GOT3 (cell line): Measurements from ENCODE around the gene ISOC2.
A peak's percentile ranks its signal among the peaks of the same experiment; 100 is the strongest.
"Not testable (repeated sequence)": the region's sequence is repeated elsewhere in the genome, so short reads cannot be mapped to it uniquely, and the experiment has no call there.

ENCODE experiments used
- DNase-seq: peaks from one replicate; lab custom pipeline; 2025; ENCODE audit warnings: mixed read lengths; lab: John Stamatoyannopoulos, UW

The ISOC2 gene

GRCh38 chr19:55457683-55458457 lies 3.6 kb downstream of the ISOC2 start:
- no peak for DNase-seq

- DNase-seq = no peak
Observed at GRCh38 chr19:55456347-55456746, 5.1 kb downstream of the ISOC2 start.

GRCh38 chr19:55455576-55456235 lies 5.7 kb downstream of the ISOC2 start:
- no peak for DNase-seq

GRCh38 chr19:55454787-55455243 lies 6.6 kb downstream of the ISOC2 start:
- no peak for DNase-seq

- no peak for DNase-seq
Observed at GRCh38 chr19:55453511-55454260, 7.8 kb downstream of the ISOC2 start.

- DNase-seq = no peak
Observed at GRCh38 chr19:55452749-55453346, 8.6 kb downstream of the ISOC2 start.

- no peak for DNase-seq
Observed at GRCh38 chr19:55451965-55452748, 9.3 kb downstream of the ISOC2 start.

GRCh38 chr19:55451163-55451964 lies 10.1 kb downstream of the ISOC2 start:
- no peak for DNase-seq

GRCh38 chr19:55449469-55449868 lies 12.0 kb downstream of the ISOC2 start:
- DNase-seq = no peak

GRCh38 chr19:55448175-55448490 lies 13.3 kb downstream of the ISOC2 start:
- not testable (repeated sequence) for DNase-seq

GRCh38 chr19:55447421-55448174 lies 13.8 kb downstream of the ISOC2 start:
- peak; percentile 20 for DNase-seq

GRCh38 chr19:55446060-55446459 lies 15.4 kb downstream of the ISOC2 start:
- DNase-seq = no peak

- DNase-seq = no peak
Observed at GRCh38 chr19:55444646-55445045, 16.8 kb downstream of the ISOC2 start.

- DNase-seq = no peak
Observed at GRCh38 chr19:55443824-55444480, 17.5 kb downstream of the ISOC2 start.

GRCh38 chr19:55443045-55443823 lies 18.2 kb downstream of the ISOC2 start, which contains the start of gene SHISA7:
Gene SHISA7 (minus strand): TSS chr19:55443300. CDS start chr19:55442863, 437 bp downstream.
- DNase-seq = no peak

- DNase-seq = no peak
Observed at GRCh38 chr19:55442372-55442961, 19.0 kb downstream of the ISOC2 start.

GRCh38 chr19:55441692-55442321 lies 19.6 kb downstream of the ISOC2 start:
- no peak for DNase-seq

GRCh38 chr19:55441319-55441691 lies 20.1 kb downstream of the ISOC2 start:
- DNase-seq = no peak
